Smooth muscle cell (in vitro differentiated cells): ENCODE results near the gene POMP. TPM values are rescaled to one million over a fixed set of nuclear protein-coding genes. Genes with fewer than 3 reads are reported as not detected.
A peak's percentile ranks its signal among the peaks of the same experiment; 100 is the strongest.

ENCODE experiments used
- DNase-seq: peaks from one replicate; lab custom pipeline; 2025; ENCODE audit not compliant: unreplicated experiment; lab: John Stamatoyannopoulos, UW
- H2AFZ ChIP-seq: fragments of 200-600 bp; sonication (generic); 2 replicates; pipeline ENCODE4 v1.6.0; 2016; ENCODE audit warnings: antibody characterized with exemption, low read depth, mild to moderate bottlenecking
- H3F3A ChIP-seq: fragments of 200-600 bp; sonication (generic); 2 replicates; pipeline ENCODE4 v1.6.0; 2017; ENCODE audit warnings: antibody characterized with exemption, low read depth
- H3K27ac ChIP-seq: fragments of 200-600 bp; sonication (generic); 2 replicates; pipeline ENCODE4 v1.5.1; 2016; ENCODE audit warnings: low read depth, mild to moderate bottlenecking
- H3K27me3 ChIP-seq: fragments of 200-600 bp; sonication (generic); 2 replicates; pipeline ENCODE4 v1.6.1; 2016; ENCODE audit warnings: low read depth, mild to moderate bottlenecking
- H3K36me3 ChIP-seq: fragments of 200-600 bp; sonication (generic); 2 replicates; pipeline ENCODE4 v1.5.1; 2016; ENCODE audit warnings: low read depth
- H3K4me1 ChIP-seq: fragments of 200-600 bp; sonication (generic); 2 replicates; pipeline ENCODE4 v1.5.1; 2016; ENCODE audit warnings: low read depth
- H3K4me2 ChIP-seq: fragments of 200-600 bp; sonication (generic); 2 replicates; pipeline ENCODE4 v1.6.0; 2016; ENCODE audit warnings: mild to moderate bottlenecking
- H3K4me3 ChIP-seq: fragments of 200-600 bp; sonication (generic); 2 replicates; pipeline ENCODE4 v1.5.1; 2016; ENCODE audit warnings: mild to moderate bottlenecking
- H3K79me2 ChIP-seq: fragments of 200-600 bp; sonication (generic); 2 replicates; pipeline ENCODE4 v1.6.0; 2016; ENCODE audit warnings: low read depth, mild to moderate bottlenecking
- H3K9ac ChIP-seq: fragments of 200-600 bp; sonication (generic); 2 replicates; pipeline ENCODE4 v1.6.0; 2016; ENCODE audit warnings: low read depth
- H3K9me3 ChIP-seq: fragments of 200-600 bp; sonication (generic); replicated peaks from 2 replicates; pipeline ENCODE4 v1.5.1; 2016; ENCODE audit warnings: low read depth
- H4K20me1 ChIP-seq: fragments of 200-600 bp; sonication (generic); 2 replicates; pipeline ENCODE4 v1.6.0; 2016; ENCODE audit warnings: low read depth
- WGBS: methylation state at CpG from one replicate; pipeline ENCODE4 v1.1.7; 2016; ENCODE audit warnings: low lambda C conversion rate; 5-methylcytosine and 5-hydroxymethylcytosine counted together
- polyA plus RNA-seq: library from polyadenylated mRNA; unstranded; fragments of >200 nt; fragmentation: Nextera tagmentation; extraction: Ambion mirVana; gene quantifications from 2 replicates; pipeline ENCODE4 v1.2.1, GENCODE V29; 2016
- total RNA-seq: library from RNA; depleted of rRNA; stranded (reverse); fragments of >200 nt; gene quantifications from 2 replicates; pipeline ENCODE4 v1.2.3, GENCODE V29; 2014
- TF ChIP-seq, protein P1 (sequence below): fragments of 200-600 bp; sonication (generic); IDR thresholded peaks from 2 replicates; pipeline ENCODE4 v1.5.1; 2017; ENCODE audit warnings: borderline replicate concordance, mild to moderate bottlenecking, antibody characterized with exemption; ENCODE audit not compliant: insufficient read depth, poor library complexity, severe bottlenecking

The POMP gene
- total and polyA plus RNA-seq, 2 experiments from 2014 or later = 134 to 265 TPM

DNA sequence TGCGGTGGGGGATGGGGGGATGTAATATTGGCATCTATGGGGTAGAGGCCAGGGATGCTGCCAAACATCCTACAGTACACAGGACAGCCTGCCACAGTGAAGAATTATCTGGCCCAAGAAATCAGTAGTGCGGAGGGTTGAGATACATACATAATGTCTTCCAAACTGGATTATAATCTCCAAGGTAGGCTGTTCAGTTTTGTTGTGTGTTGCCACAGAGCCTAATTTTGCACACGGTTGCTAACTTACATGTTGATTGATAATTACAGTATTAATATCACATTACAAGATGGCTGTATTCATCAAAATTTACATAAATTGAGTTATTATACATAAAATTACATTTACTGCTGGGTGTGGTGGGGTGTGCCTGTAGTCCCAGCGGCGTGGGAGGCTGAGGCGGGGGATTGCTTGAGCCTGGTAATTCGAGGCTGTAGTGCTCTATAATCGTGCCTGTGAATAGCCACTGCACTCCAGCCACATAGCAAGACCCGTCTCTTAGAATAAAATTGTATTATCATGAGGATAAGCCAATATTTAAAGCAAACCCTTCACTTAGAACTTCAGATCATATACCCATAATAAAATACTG lies 8.1 kb downstream of the POMP start:
- WGBS = 95% methylated on average over 9 of the region's 9 CpGs
- no peaks in the 10 kb centered on the region for H3K4me1 ChIP-seq
- H3K27ac ChIP-seq = no peak overlapping the region
- TF ChIP-seq, protein P1, sequence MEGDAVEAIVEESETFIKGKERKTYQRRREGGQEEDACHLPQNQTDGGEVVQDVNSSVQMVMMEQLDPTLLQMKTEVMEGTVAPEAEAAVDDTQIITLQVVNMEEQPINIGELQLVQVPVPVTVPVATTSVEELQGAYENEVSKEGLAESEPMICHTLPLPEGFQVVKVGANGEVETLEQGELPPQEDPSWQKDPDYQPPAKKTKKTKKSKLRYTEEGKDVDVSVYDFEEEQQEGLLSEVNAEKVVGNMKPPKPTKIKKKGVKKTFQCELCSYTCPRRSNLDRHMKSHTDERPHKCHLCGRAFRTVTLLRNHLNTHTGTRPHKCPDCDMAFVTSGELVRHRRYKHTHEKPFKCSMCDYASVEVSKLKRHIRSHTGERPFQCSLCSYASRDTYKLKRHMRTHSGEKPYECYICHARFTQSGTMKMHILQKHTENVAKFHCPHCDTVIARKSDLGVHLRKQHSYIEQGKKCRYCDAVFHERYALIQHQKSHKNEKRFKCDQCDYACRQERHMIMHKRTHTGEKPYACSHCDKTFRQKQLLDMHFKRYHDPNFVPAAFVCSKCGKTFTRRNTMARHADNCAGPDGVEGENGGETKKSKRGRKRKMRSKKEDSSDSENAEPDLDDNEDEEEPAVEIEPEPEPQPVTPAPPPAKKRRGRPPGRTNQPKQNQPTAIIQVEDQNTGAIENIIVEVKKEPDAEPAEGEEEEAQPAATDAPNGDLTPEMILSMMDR = no peak
- H3K9me3 ChIP-seq = no peaks in the 10 kb centered on the region
- H2AFZ ChIP-seq = no peak overlapping the region
- peaks cover 76% of the 10 kb centered on the region for H4K20me1 ChIP-seq
- peaks cover 65% of the 10 kb centered on the region for H3K79me2 ChIP-seq
- no peak overlapping the region for H3K9ac ChIP-seq
- no peaks in the 10 kb centered on the region for H3K27me3 ChIP-seq
- H3K4me2 ChIP-seq = no peak overlapping the region
- peaks cover 12% of the 10 kb centered on the region for H3F3A ChIP-seq
- peaks cover 62% of the 10 kb centered on the region for H3K36me3 ChIP-seq
- DNase-seq = no peak
- no peak overlapping the region for H3K4me3 ChIP-seq

DNA sequence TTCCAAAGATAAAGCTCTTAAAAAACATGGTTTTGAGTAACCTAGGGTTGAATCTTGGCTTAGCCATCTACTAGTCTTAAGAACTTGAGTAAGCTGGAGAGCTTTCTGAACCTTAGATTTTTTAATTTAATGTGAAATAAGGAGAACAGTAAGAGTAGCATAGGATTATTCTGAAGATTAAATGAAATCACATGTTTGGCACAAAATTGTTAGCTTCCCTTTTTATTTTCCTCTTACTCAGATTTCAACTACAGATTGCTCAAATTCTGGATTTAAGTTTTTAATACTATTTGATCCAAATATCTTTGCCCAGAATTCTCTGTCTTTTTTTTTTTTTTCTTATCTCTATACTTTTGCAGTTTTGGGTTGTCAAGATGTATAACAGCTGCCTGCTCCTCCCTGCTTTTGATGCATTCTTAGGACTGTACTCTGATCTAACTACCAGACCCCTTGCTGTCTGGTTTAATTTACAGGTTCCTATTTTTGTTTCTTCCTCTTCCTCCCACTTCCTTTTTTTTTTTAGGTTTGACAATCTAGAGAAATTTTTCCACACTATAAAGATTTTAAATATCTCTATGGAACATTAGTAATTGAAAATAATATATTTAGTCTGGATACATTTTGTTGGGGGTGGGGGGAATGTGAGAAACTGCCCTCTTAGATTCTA lies 12.3 kb downstream of the POMP start:
- H3K4me1 ChIP-seq = no peaks in the 10 kb centered on the region
- H3K9ac ChIP-seq = no peak overlapping the region
- peaks cover 39% of the 10 kb centered on the region for H3K79me2 ChIP-seq
- peaks cover 48% of the 10 kb centered on the region for H3K36me3 ChIP-seq
- no peak overlapping the region for H3K27ac ChIP-seq
- no peak overlapping the region for H3K4me3 ChIP-seq
- DNase-seq = no peak
- no peaks in the 10 kb centered on the region for H3K27me3 ChIP-seq
- H3K9me3 ChIP-seq = no peaks in the 10 kb centered on the region
- TF ChIP-seq, protein P1 = no peak
- no peak overlapping the region for H3K4me2 ChIP-seq
- peaks cover 5% of the 10 kb centered on the region for H3F3A ChIP-seq
- peaks cover 58% of the 10 kb centered on the region for H4K20me1 ChIP-seq
- H2AFZ ChIP-seq = no peak overlapping the region

DNA sequence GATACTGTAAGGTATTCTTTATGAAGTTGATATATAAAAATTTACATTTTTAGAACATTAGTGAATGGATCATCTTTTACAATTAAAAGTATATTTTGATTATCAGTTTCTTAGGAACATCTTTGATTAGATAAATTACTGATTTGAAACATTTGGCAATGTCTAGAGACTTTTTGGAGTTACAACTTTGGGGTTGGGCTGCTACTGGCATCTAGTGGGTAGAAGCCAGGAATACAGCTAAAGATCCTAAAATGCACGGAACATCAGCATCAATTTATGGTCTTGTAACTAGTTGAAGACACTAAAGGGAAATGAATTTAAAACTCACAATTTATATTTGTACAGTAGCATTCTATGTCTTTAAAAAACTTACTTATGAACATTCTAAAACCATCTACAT lies 19.9 kb downstream of the POMP start:
- H3K9ac ChIP-seq = no peak overlapping the region
- H3K4me3 ChIP-seq = no peak overlapping the region
- peaks cover 25% of the 10 kb centered on the region for H3F3A ChIP-seq
- no peaks in the 10 kb centered on the region for H3K27me3 ChIP-seq
- no peak overlapping the region for H2AFZ ChIP-seq
- peaks cover 2% of the 10 kb centered on the region for H3K79me2 ChIP-seq
- DNase-seq = no peak
- H3K4me1 ChIP-seq = no peaks in the 10 kb centered on the region
- peak overlapping the region; percentile 6 for H3K27ac ChIP-seq
- no peaks in the 10 kb centered on the region for H3K9me3 ChIP-seq
- H3K36me3 ChIP-seq = peaks cover 22% of the 10 kb centered on the region
- 86% methylated on average over 1 of the region's 1 CpG for WGBS
- TF ChIP-seq, protein P1 = peak; percentile 11
- H3K4me2 ChIP-seq = no peak overlapping the region
- peaks cover 26% of the 10 kb centered on the region for H4K20me1 ChIP-seq

DNA sequence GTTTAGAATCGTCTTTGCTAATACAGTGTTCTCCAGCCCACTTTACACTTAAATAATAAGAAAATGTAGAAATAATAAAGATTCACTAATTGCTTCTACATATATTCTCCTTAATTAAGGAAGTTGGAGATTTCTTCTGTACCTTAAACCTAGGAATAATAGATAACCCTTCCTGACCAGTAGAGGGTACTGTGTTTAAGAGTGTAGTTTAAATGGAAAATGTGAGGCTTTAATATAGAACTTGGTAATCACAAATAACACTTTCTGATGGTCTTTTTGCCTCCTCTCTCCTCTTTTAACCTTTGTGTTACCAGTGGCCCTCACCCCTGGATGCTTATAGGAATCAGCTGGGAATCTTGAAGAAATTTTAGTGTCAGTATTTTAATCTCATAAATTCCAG lies 20.7 kb downstream of the POMP start:
- DNase-seq = no peak
- Histone ChIP-seq H3K79me2 (no peaks in the 10 kb centered on the region), H3K36me3 (peaks cover 22% of the 10 kb centered on the region), H3K27me3 (no peaks in the 10 kb centered on the region), H3K9ac (no peak overlapping the region), H3K27ac (no peak overlapping the region), H4K20me1 (peaks cover 21% of the 10 kb centered on the region), H2AFZ (no peak overlapping the region), H3F3A (peaks cover 25% of the 10 kb centered on the region), H3K4me1 (no peaks in the 10 kb centered on the region), H3K9me3 (no peaks in the 10 kb centered on the region), H3K4me2 (no peak overlapping the region), H3K4me3 (no peak overlapping the region)
- TF ChIP-seq, protein P1 = peak; percentile 45
- WGBS = 83% methylated on average over 1 of the region's 1 CpG
